ENCODE data around the gene IL36A.
A peak's percentile ranks its signal among the peaks of the same experiment; 100 is the strongest.

The IL36A gene

GRCh38 chr2:113005030-113005509 is at the start of gene IL36A:
TSS of gene IL36A (plus strand) at chr2:113005459. CDS start at chr2:113005872, 413 bp downstream.
- DNase-seq = no peak

GRCh38 chr2:112957511-112957910 is 47.7 kb upstream of the IL36A start:
- no peak for DNase-seq

- peak; percentile 39 to 56 for DNase-seq
Observed at GRCh38 chr2:112958428-112959108, 46.7 kb upstream of the IL36A start.

GRCh38 chr2:112959109-112959812 is 46.0 kb upstream of the IL36A start:
- DNase-seq = no peak

- DNase-seq = no peak
Observed at GRCh38 chr2:112960230-112960825, 44.9 kb upstream of the IL36A start.

GRCh38 chr2:112962308-112963175 is 42.7 kb upstream of the IL36A start:
- DNase-seq = no peak

GRCh38 chr2:112967023-112967422 is 38.2 kb upstream of the IL36A start:
- no peak for DNase-seq

GRCh38 chr2:112972423-112973086 is 32.7 kb upstream of the IL36A start:
- DNase-seq = no peak

GRCh38 chr2:112973156-112973555 is 32.1 kb upstream of the IL36A start:
- no peak for DNase-seq

GRCh38 chr2:112977559-112978056 is 27.7 kb upstream of the IL36A start, which contains the start of gene IL36G:
TSS of gene IL36G (plus strand) at chr2:112978006. CDS start at chr2:112978639, 633 bp downstream.
- DNase-seq = no peak

GRCh38 chr2:112979731-112980130 is 25.5 kb upstream of the IL36A start:
- no peak for DNase-seq

- DNase-seq = no peak
Observed at GRCh38 chr2:112980537-112980936, 24.7 kb upstream of the IL36A start.

GRCh38 chr2:112985090-112985489 is 20.2 kb upstream of the IL36A start:
- DNase-seq = peak in 1 of 2 donors; percentile 32

GRCh38 chr2:112989611-112990010 is 15.6 kb upstream of the IL36A start:
- DNase-seq = no peak

GRCh38 chr2:112993831-112994230 is 11.4 kb upstream of the IL36A start:
- no peak for DNase-seq

- no peak for DNase-seq
Observed at GRCh38 chr2:112994648-112995047, 10.6 kb upstream of the IL36A start.

GRCh38 chr2:112995346-112995920 is 9.8 kb upstream of the IL36A start:
- DNase-seq = peak in 1 of 2 donors; percentile 19

GRCh38 chr2:112996635-112997034 is 8.6 kb upstream of the IL36A start:
- peak; percentile 64 to 78 for DNase-seq

GRCh38 chr2:112997151-112997550 is 8.1 kb upstream of the IL36A start:
- DNase-seq = no peak

GRCh38 chr2:113000436-113000835 is 4.8 kb upstream of the IL36A start:
- DNase-seq = no peak

GRCh38 chr2:113002677-113003076 is 2.6 kb upstream of the IL36A start:
- DNase-seq = no peak

GRCh38 chr2:113007250-113007649 is 2.0 kb downstream of the IL36A start:
- DNase-seq = no peak
